ENCODE measurements around the gene EPC1.
A peak's percentile ranks its signal among the peaks of the same experiment; 100 is the strongest.
"Not testable (repeated sequence)": the region's sequence is repeated elsewhere in the genome, so short reads cannot be mapped to it uniquely, and the experiment has no call there.

Gene EPC1

DNA sequence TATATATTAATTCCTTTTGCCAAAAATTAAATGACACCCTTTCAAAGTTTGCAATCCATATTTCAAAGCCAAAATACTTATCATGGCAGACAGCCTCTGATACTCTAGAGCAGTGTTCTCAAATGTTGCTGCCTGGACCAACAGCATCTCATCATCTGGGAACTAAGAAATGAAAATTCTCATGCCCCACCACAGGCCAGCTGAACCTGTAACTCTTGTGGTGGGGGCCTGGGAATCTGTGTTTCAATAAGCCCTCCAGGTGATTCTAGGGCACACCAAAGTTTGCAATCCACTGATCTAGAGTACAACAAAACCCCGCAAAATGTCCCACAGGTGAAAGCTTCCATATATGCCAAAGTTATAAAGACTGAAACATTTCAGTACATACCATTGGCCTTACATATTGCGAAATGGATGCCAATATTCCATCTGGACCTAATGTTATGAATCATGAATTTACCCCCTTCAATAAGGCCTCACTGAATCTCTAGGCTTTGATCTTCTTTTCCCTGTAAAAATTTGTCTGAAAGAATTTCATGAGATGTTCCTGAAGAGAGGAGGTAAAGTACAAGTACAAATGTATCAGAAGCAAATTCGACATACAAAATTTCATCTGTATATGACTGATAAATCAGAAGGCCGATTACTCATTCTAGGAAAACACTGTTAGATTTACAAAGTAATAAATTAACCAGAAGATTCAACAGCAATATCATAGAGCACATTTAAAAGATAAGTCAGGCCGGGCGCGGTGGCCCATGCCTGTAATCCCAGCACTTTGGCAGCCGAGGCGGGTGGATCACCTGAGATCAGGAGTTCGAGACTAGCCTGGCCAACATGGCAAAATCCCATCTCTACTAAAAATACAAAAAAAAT is 25.3 kb upstream of the EPC1 start:
- DNase-seq (ENCODE audit: low read depth) = no peak

- no peak for DNase-seq (ENCODE audit: low read depth)
These were observed 24.1 kb upstream of the EPC1 start for GRCh38 chr10:32371101-32371500.

GRCh38 chr10:32367793-32368453 is 21.0 kb upstream of the EPC1 start:
- peak; percentile 57 for DNase-seq (ENCODE audit: low read depth)

GRCh38 chr10:32366588-32366987 is 19.6 kb upstream of the EPC1 start:
- no peak for DNase-seq (ENCODE audit: low read depth)

GRCh38 chr10:32366111-32366510 is 19.2 kb upstream of the EPC1 start:
- no peak for DNase-seq (ENCODE audit: low read depth)

GRCh38 chr10:32365404-32365803 is 18.4 kb upstream of the EPC1 start:
- not testable (repeated sequence) for DNase-seq (ENCODE audit: low read depth)

DNA sequence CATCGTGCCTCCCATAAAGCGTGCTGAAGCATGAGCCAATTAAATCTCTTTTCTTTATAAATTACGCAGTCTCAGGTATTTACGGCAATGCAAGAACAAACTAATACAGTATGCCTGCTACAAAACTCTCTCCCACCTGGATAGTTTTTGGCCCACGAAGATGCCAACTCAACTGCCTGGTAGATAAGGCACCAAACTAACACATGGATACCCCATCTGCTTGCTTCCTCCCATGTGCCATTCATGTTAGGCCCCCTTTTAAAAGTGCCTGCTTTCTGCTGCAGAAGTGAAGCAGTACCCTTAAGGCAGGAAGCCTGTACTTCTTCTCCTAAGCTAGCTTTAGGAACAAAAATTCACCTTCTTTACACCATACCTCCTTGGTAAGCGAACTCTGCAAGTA is 15.6 kb upstream of the EPC1 start:
- no peak for DNase-seq (ENCODE audit: low read depth)

DNA sequence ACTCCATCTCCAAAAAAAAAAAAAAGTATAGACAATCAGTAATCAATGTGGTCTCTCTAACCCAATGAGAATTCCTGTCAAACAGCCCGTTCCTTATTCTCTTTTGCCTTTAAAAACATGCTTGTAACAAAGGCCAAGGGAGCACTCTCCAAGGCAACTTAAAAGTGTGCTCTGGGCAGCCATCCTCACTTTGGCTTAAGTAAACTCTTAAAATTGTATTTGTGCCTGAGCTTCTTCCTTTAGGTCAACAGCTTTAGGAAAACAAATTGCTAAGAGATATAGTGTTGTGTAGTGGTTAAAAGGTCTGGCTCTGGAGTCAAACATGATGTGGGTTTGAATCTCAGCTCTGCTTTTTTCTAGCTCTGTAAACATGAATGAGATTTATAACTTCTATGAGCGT is 13.9 kb upstream of the EPC1 start:
- no peak for DNase-seq (ENCODE audit: low read depth)

GRCh38 chr10:32360241-32360640 is 13.3 kb upstream of the EPC1 start:
- no peak for DNase-seq (ENCODE audit: low read depth)

- no peak for DNase-seq (ENCODE audit: low read depth)
These were observed 10.2 kb upstream of the EPC1 start for GRCh38 chr10:32357056-32357735.

- DNase-seq (ENCODE audit: low read depth) = not testable (repeated sequence)
These were observed 7.7 kb upstream of the EPC1 start for GRCh38 chr10:32354690-32355089.

GRCh38 chr10:32350811-32351350 is 3.9 kb upstream of the EPC1 start:
- no peak for DNase-seq (ENCODE audit: low read depth)

GRCh38 chr10:32349968-32350738 is 3.2 kb upstream of the EPC1 start:
- no peak for DNase-seq (ENCODE audit: low read depth)

DNA sequence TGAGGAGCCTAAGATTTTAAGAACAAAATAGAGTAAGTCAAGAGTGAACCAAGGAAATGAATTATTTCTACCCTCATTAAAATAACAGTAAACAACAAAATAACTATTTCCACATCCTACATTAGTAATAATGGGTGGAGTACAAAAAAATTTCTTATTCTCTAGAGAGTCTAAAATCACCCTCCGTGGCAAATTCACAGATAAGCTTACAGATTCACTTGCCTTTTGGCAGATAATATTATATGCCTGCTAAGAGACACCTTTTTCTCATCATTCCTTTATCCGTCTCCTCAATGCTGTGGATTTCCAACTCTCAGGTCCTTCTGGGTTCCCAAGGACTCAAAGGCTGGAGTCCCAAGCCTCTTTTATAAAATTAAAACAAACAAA is 2.2 kb upstream of the EPC1 start:
- no peak for DNase-seq (ENCODE audit: low read depth)

DNA sequence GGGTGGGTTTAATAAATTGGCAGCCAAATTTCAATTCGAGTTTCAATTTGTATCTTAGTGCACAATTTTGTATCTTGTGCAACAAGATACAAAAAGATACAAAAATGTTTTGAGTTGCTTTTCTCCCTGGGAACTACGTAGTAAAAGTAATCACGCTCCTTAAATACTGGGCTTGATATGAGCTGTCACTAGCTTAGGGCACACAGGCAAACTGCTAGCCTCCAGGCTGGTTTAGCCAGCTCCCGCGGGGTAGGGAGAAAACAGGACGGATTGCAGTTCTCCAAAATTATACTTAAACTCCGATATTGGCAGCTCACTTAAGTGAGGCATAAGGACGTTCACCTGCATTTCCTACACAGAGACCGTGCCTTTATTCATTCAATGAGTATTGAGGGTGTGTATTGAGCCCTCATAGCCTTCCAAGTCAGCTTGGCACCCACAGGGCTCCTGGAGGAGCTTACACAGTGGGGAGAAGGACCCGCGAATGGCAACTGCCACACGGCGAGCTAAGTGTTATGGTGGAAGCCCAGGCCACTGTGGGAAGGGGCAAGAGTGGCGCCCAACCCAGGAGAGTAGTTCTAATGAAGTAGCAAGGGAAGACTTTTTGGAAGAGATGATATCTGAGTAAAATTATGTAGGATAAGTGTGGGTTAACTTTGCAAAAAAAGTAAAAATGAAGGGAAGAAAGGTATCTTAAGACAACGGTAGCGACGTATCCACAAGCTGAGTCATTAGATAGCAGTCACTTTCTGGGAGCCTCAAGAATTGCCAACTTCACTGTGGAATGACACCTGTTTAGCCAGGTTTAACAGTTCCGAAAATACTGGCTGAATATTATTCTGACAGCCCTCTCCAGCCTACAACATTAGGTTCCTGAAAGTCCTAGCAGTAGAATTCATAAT is 1.6 kb upstream of the EPC1 start:
- DNase-seq (ENCODE audit: low read depth) = no peak

DNA sequence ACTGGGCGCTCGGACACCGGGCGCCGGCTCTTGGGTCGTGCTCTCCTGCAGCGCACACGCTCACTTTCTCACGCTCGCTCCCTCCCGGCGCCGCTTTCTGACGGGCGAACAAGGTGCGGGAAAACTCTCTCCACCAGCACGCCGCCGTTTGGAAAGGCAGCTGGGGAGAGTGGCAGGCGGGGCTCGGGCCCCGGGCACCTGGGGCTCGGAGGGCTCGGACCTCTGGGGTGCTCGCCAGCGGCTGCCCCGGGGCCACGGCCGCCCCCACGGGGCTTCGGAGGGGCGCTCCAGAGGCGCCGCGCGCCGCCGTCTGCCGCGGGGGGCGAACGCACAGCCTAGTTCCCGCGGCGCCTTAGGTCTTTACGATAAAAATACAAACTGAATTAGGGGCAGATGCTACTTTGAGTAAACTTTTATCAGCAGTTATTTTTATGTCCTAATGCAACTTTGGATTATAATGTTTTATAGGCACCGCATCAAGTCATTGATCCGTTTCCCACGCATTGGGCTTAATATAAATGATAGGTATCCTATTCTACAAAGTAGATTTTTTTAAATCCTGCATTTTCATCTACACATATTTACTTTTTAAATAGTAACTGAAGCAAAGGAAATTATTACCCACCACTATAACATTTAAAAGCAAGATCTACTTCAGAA is 535 bp upstream of the EPC1 start:
- DNase-seq (ENCODE audit: low read depth) = no peak

- DNase-seq (ENCODE audit: low read depth) = peak; percentile 93
These were observed 816 bp downstream of the EPC1 start for GRCh38 chr10:32346134-32346550.

DNA sequence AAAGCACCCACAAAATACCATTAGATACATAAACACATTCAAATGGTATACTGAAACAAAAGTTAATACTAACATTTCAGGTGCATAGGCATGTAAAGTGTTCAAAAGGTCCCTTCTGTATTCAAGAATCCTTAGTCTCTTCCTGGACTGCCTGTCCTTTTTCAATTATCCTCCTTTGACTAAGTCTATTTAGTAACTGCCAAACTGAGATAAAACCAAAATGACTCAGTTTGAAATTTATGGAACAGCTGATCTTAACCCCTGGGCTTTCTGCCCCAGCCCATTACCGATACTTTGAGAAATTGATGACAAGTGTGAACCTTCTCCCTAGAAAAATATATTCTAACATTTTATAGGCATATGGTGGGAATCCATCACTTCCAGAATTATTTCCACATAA is 5.4 kb downstream of the EPC1 start:
- no peak for DNase-seq (ENCODE audit: low read depth)

DNA sequence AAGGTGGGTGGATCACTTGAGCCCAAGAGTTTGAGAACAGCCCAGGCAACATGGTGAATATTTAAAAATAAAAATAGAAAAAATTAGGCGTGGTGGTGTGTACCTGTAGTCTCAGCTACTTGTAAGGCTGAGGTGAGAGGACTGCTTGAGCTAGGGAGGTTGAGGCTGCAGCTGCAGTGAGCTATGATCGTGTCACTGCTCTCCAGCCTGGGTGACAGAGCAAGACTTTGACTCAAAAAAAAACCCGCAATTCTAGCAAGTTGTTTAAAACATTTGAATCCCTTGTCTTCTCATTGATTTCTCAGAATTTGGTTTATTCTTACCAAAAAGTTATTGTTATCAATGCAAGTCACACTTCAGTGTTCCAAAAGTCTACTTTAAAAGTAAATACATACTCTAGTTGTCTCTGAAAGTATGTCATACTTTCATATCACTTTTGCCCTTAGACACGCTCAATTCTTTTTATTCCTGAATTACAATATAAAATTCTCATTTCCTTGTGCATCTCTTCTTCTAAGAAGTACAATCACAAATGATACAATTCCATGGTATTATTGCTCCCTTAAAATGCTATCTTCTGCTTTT is 6.3 kb downstream of the EPC1 start:
- no peak for DNase-seq (ENCODE audit: low read depth)

- DNase-seq (ENCODE audit: low read depth) = no peak
These were observed 8.7 kb downstream of the EPC1 start for GRCh38 chr10:32338262-32338661.

Data from T-helper 22 cell (primary cell).